HepG2 (cell line): ENCODE results near the gene MYADML2. TPM values are rescaled to one million over a fixed set of nuclear protein-coding genes. Genes with fewer than 3 reads are reported as not detected.

Source experiments
- ARNTL ChIP-seq: sonication (generic); formaldehyde crosslinking; IDR thresholded peaks from 2 replicates; pipeline ENCODE4 v1.4.0; 2020; ENCODE audit warnings: mild to moderate bottlenecking, missing genetic modification reagents
- ATF1 ChIP-seq: IDR thresholded peaks from 2 replicates; pipeline ENCODE4 v1.6.1; 2016; ENCODE audit warnings: mild to moderate bottlenecking, control low read depth
- CREM ChIP-seq, 2 experiments: sonication (generic) in 1 of 2; formaldehyde crosslinking in 1 of 2; IDR thresholded peaks; 2 replicates each; pipeline versions ENCODE4 v1.4.0 to v1.6.1; 2016 to 2020; ENCODE audit warnings: antibody characterized with exemption in 1 of 2, mild to moderate bottlenecking in 1 of 2, missing genetic modification reagents in 1 of 2
- FOXM1 ChIP-seq: sonication (generic); formaldehyde crosslinking; IDR thresholded peaks from 2 replicates; pipeline ENCODE4 v1.5.0; 2020; ENCODE audit warnings: missing genetic modification reagents
- KLF9 ChIP-seq: IDR thresholded peaks from 2 replicates; pipeline ENCODE4 v1.6.1; 2016; ENCODE audit warnings: low read depth
- SMARCC2 ChIP-seq: fragments of 450-650 bp; IDR thresholded peaks from 2 replicates; pipeline ENCODE4 v1.6.1; 2017; ENCODE audit warnings: antibody characterized with exemption, mild to moderate bottlenecking
- SPEN ChIP-seq: sonication (generic); formaldehyde crosslinking; IDR thresholded peaks from 2 replicates; pipeline ENCODE4 v1.5.1; 2020; ENCODE audit warnings: low read depth, mild to moderate bottlenecking, missing genetic modification reagents
- TGIF2 ChIP-seq: IDR thresholded peaks from 2 replicates; pipeline ENCODE4 v1.6.1; 2016; ENCODE audit warnings: control low read depth, missing compliant biosample characterization
- TSC22D2 ChIP-seq: sonication (generic); formaldehyde crosslinking; IDR thresholded peaks from 2 replicates; pipeline ENCODE4 v1.5.1; 2020; ENCODE audit warnings: missing genetic modification reagents, mild to moderate bottlenecking, borderline replicate concordance
- ZC3H13 ChIP-seq: sonication (generic); formaldehyde crosslinking; IDR thresholded peaks from 2 replicates; pipeline ENCODE4 v1.8.1; 2023; ENCODE audit warnings: mild to moderate bottlenecking, missing genetic modification reagents, moderate library complexity
- ZNF180 ChIP-seq: sonication (generic); formaldehyde crosslinking; IDR thresholded peaks from 2 replicates; pipeline ENCODE4 v1.4.0; 2020; ENCODE audit warnings: low read depth, missing genetic modification reagents, borderline replicate concordance
- ZNF703 ChIP-seq: sonication (generic); formaldehyde crosslinking; IDR thresholded peaks from 2 replicates; pipeline ENCODE4 v1.5.1; 2020; ENCODE audit warnings: missing genetic modification reagents, mild to moderate bottlenecking, moderate library complexity, borderline replicate concordance
- ZNF773 ChIP-seq: sonication (generic); formaldehyde crosslinking; IDR thresholded peaks from 2 replicates; pipeline ENCODE4 v1.4.0; 2020; ENCODE audit warnings: missing genetic modification reagents, borderline replicate concordance
- ZNF776 ChIP-seq: sonication (generic); formaldehyde crosslinking; IDR thresholded peaks from 2 replicates; pipeline ENCODE4 v1.4.0; 2020; ENCODE audit warnings: mild to moderate bottlenecking, missing genetic modification reagents
- ZNF790 ChIP-seq: sonication (generic); formaldehyde crosslinking; IDR thresholded peaks from 2 replicates; pipeline ENCODE4 v1.8.0; 2022; ENCODE audit warnings: missing genetic modification reagents, mild to moderate bottlenecking, borderline replicate concordance
- ZNF891 ChIP-seq: sonication (generic); formaldehyde crosslinking; IDR thresholded peaks from 2 replicates; pipeline ENCODE4 v1.5.0; 2020; ENCODE audit warnings: mild to moderate bottlenecking, missing genetic modification reagents
- polyA plus RNA-seq, 8 experiments: library from polyadenylated mRNA; depleted of rRNA in 3 of 8; stranded (reverse) in 7 of 8; unstranded in 1 of 8; fragments of >200 nt; fragmentation: Illumina TruSeq in 4 of 8; extraction: Trizol in 4 of 8; gene quantifications; 2 replicates each; pipeline versions ENCODE4 v1.2.1 to v1.2.3, GENCODE V29; 2011 to 2016; ENCODE audit warnings: low read depth in 4 of 8, missing spikeins in 1 of 8, mixed read lengths in 1 of 8; ENCODE audit not compliant: insufficient read depth in 1 of 8
- total RNA-seq, 5 experiments: library from RNA; depleted of rRNA; stranded (reverse); fragments of >200 nt; fragmentation: Illumina TruSeq; extraction: Trizol; gene quantifications; 2 replicates each; pipeline ENCODE4 v1.2.3, GENCODE V29; 2016; ENCODE audit warnings: low read depth in 1 of 5
- TF ChIP-seq, protein P1 (sequence below): sonication (generic); formaldehyde crosslinking; IDR thresholded peaks from 2 replicates; pipeline ENCODE4 v1.9.0; 2022; ENCODE audit warnings: low read depth, missing genetic modification reagents
- TF ChIP-seq, protein P2 (sequence below): IDR thresholded peaks from 2 replicates; pipeline ENCODE4 v1.6.1; 2012; ENCODE audit warnings: low read depth, low read length, improper control_type of control experiment
- TF ChIP-seq, protein P3 (sequence below): sonication (generic); formaldehyde crosslinking; IDR thresholded peaks from 2 replicates; pipeline ENCODE4 v1.4.0; 2020; ENCODE audit warnings: missing genetic modification reagents
- TF ChIP-seq, protein P4 (sequence below): sonication (generic); formaldehyde crosslinking; IDR thresholded peaks from 2 replicates; pipeline ENCODE4 v1.9.0; 2021; ENCODE audit warnings: missing genetic modification reagents, borderline replicate concordance
- TF ChIP-seq, protein P5 (sequence below): sonication (generic); formaldehyde crosslinking; IDR thresholded peaks from 2 replicates; pipeline ENCODE4 v1.8.0; 2022; ENCODE audit warnings: low read depth, missing genetic modification reagents

Gene MYADML2
- total and polyA plus RNA-seq, 2 of the 13 experiments (the other 11 are each of a cell fraction or from before 2014, with no cell fraction given), result not detected

DNA sequence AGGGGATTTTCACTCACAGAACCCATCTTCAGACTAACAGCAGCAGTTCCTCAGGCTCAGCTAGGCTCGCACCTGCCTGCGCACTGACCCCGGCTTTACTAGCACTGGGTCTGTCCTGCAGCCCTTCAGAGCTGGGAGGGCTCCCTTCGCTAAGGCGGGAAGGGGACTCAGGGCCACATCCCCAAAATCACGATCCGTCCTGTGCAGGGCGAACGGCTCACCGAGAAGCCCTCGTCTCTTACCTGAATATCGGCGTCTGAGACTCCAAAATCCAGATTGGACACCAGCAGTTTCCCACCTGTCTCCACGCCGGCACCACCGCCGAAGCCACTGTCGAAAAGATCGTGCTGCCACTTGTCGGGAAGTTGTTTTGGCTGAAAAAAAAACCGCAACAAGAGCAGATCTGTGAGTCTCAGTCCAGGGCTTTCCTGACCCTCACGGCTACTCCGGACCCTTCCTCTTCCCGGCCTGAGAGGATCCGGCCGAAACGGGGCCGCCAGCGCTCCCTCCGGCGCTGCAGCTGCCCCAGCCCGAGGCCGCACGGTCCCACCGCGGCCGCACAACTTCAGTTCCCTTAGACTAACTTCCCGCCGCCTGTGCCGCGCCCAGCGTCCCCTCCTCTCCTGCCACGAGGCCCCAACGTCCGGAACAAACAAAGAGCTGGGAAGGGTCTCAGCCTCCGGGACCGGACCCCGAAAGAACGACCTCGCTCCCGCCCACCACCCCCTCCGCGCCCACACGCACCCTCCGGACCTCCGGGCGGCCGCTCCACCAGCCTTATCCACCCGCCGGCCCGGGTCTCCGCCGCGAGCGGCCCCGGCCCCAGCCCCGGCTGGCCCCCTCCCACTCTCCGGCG lies 56.4 kb downstream of the MYADML2 start (continued):
- TF ChIP-seq, protein P1, sequence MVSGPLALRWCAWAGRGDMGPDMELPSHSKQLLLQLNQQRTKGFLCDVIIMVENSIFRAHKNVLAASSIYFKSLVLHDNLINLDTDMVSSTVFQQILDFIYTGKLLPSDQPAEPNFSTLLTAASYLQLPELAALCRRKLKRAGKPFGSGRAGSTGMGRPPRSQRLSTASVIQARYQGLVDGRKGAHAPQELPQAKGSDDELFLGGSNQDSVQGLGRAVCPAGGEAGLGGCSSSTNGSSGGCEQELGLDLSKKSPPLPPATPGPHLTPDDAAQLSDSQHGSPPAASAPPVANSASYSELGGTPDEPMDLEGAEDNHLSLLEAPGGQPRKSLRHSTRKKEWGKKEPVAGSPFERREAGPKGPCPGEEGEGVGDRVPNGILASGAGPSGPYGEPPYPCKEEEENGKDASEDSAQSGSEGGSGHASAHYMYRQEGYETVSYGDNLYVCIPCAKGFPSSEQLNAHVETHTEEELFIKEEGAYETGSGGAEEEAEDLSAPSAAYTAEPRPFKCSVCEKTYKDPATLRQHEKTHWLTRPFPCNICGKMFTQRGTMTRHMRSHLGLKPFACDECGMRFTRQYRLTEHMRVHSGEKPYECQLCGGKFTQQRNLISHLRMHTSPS (CRISPR knock-in tag), result no peak
- TF ChIP-seq KLF9 (CRISPR knock-in tag), result no peak
- no peak for TF ChIP-seq FOXM1 (CRISPR knock-in tag)
- TF ChIP-seq TSC22D2 (CRISPR knock-in tag), result peak; percentile 62; the same call in 1 of the 2 replicates
- TF ChIP-seq ZNF790 (CRISPR knock-in tag), result no peak
- no peak for TF ChIP-seq ZNF703
- TF ChIP-seq, protein P2, sequence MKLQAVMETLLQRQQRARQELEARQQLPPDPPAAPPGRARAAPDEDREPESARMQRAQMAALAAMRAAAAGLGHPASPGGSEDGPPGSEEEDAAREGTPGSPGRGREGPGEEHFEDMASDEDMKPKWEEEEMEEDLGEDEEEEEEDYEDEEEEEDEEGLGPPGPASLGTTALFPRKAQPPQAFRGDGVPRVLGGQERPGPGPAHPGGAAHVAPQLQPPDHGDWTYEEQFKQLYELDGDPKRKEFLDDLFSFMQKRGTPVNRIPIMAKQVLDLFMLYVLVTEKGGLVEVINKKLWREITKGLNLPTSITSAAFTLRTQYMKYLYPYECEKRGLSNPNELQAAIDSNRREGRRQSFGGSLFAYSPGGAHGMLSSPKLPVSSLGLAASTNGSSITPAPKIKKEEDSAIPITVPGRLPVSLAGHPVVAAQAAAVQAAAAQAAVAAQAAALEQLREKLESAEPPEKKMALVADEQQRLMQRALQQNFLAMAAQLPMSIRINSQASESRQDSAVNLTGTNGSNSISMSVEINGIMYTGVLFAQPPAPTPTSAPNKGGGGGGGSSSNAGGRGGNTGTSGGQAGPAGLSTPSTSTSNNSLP, result no peak
- TF ChIP-seq ZNF891 (CRISPR knock-in tag), result peak; percentile 63
- no peak for TF ChIP-seq ZC3H13 (CRISPR knock-in tag)
- TF ChIP-seq CREM (IDR thresholded peaks at IDR 0.05), result no peak
- no peak for TF ChIP-seq CREM (CRISPR knock-in tag; IDR thresholded peaks at IDR 0.05)
- TF ChIP-seq, protein P3, sequence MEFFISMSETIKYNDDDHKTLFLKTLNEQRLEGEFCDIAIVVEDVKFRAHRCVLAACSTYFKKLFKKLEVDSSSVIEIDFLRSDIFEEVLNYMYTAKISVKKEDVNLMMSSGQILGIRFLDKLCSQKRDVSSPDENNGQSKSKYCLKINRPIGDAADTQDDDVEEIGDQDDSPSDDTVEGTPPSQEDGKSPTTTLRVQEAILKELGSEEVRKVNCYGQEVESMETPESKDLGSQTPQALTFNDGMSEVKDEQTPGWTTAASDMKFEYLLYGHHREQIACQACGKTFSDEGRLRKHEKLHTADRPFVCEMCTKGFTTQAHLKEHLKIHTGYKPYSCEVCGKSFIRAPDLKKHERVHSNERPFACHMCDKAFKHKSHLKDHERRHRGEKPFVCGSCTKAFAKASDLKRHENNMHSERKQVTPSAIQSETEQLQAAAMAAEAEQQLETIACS (CRISPR knock-in tag), result no peak
- peak; percentile 31; the same call in 1 of the 2 replicates for TF ChIP-seq ZNF773
- no peak for TF ChIP-seq SMARCC2
- TF ChIP-seq, protein P4, sequence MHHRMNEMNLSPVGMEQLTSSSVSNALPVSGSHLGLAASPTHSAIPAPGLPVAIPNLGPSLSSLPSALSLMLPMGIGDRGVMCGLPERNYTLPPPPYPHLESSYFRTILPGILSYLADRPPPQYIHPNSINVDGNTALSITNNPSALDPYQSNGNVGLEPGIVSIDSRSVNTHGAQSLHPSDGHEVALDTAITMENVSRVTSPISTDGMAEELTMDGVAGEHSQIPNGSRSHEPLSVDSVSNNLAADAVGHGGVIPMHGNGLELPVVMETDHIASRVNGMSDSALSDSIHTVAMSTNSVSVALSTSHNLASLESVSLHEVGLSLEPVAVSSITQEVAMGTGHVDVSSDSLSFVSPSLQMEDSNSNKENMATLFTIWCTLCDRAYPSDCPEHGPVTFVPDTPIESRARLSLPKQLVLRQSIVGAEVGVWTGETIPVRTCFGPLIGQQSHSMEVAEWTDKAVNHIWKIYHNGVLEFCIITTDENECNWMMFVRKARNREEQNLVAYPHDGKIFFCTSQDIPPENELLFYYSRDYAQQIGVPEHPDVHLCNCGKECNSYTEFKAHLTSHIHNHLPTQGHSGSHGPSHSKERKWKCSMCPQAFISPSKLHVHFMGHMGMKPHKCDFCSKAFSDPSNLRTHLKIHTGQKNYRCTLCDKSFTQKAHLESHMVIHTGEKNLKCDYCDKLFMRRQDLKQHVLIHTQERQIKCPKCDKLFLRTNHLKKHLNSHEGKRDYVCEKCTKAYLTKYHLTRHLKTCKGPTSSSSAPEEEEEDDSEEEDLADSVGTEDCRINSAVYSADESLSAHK (CRISPR knock-in tag), result no peak
- no peak for TF ChIP-seq ARNTL (CRISPR knock-in tag)
- no peak for TF ChIP-seq ATF1
- no peak for TF ChIP-seq SPEN
- TF ChIP-seq ZNF776 (CRISPR knock-in tag), result no peak
- TF ChIP-seq ZNF180 (CRISPR knock-in tag), result no peak
- TF ChIP-seq, protein P5, sequence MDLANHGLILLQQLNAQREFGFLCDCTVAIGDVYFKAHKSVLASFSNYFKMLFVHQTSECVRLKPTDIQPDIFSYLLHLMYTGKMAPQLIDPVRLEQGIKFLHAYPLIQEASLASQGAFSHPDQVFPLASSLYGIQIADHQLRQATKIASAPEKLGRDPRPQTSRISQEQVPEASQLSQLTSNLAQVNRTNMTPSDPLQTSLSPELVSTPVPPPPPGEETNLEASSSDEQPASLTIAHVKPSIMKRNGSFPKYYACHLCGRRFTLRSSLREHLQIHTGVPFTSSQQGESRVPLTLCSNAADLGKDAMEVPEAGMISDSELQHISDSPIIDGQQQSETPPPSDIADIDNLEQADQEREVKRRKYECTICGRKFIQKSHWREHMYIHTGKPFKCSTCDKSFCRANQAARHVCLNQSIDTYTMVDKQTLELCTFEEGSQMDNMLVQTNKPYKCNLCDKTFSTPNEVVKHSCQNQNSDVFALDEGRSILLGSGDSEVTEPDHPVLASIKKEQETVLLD (CRISPR knock-in tag), result no peak
- no peak for TF ChIP-seq TGIF2 (CRISPR knock-in tag)
